KMS-11 (cell line): ENCODE measurements around the gene TOB2.
"Not testable (repeated sequence)": the region's sequence is repeated elsewhere in the genome, so short reads cannot be mapped to it uniquely, and the experiment has no call there.

ENCODE experiments used
- H2AFZ ChIP-seq: fragments of 200-600 bp; sonication (generic); 2 replicates; pipeline ENCODE4 v1.6.1; 2016; ENCODE audit warnings: antibody characterized with exemption, mixed run types, low read depth
- H3K27ac ChIP-seq: fragments of 200-600 bp; sonication (generic); 2 replicates; pipeline ENCODE4 v1.6.1; 2016; ENCODE audit warnings: mild to moderate bottlenecking, mixed run types
- H3K27me3 ChIP-seq: fragments of 200-600 bp; sonication (generic); 2 replicates; pipeline ENCODE4 v1.6.1; 2017; ENCODE audit warnings: mild to moderate bottlenecking, low read depth, mixed run types, moderate library complexity; ENCODE audit not compliant: insufficient read depth
- H3K36me3 ChIP-seq: fragments of 200-600 bp; sonication (generic); 2 replicates; pipeline ENCODE4 v1.6.1; 2017; ENCODE audit warnings: mild to moderate bottlenecking, mixed run types; ENCODE audit not compliant: insufficient read depth
- H3K4me1 ChIP-seq: fragments of 200-600 bp; sonication (generic); 2 replicates; pipeline ENCODE4 v1.6.1; 2016; ENCODE audit warnings: mild to moderate bottlenecking, low read depth, mixed run types; ENCODE audit not compliant: poor library complexity, severe bottlenecking
- H3K4me2 ChIP-seq: fragments of 200-600 bp; sonication (generic); 2 replicates; pipeline ENCODE4 v1.7.0; 2016; ENCODE audit warnings: mild to moderate bottlenecking, mixed run types
- H3K4me3 ChIP-seq: fragments of 200-600 bp; sonication (generic); IDR thresholded peaks from 2 replicates; pipeline ENCODE4 v1.6.1; 2017; ENCODE audit warnings: low read depth, low read length, mixed read lengths; ENCODE audit not compliant: insufficient read depth
- H3K79me2 ChIP-seq: fragments of 200-600 bp; sonication (generic); 2 replicates; pipeline ENCODE4 v1.6.1; 2016; ENCODE audit warnings: low read depth, mixed run types; ENCODE audit not compliant: insufficient read depth
- H3K9ac ChIP-seq: fragments of 200-600 bp; sonication (generic); 2 replicates; pipeline ENCODE4 v1.6.1; 2016; ENCODE audit warnings: mild to moderate bottlenecking, mixed run types
- H4K20me1 ChIP-seq: fragments of 200-600 bp; sonication (generic); 2 replicates; pipeline ENCODE4 v1.6.1; 2016; ENCODE audit warnings: mild to moderate bottlenecking, mixed run types; ENCODE audit not compliant: insufficient read depth
- TF ChIP-seq, protein P1 (sequence below): fragments of 200-600 bp; sonication (generic); conservative IDR thresholded peaks from 2 replicates; pipeline ENCODE4 v1.6.1; 2017; ENCODE audit warnings: low read depth, mild to moderate bottlenecking, antibody characterized with exemption, low read length, moderate library complexity, mixed read lengths

TOB2 gene

DNA sequence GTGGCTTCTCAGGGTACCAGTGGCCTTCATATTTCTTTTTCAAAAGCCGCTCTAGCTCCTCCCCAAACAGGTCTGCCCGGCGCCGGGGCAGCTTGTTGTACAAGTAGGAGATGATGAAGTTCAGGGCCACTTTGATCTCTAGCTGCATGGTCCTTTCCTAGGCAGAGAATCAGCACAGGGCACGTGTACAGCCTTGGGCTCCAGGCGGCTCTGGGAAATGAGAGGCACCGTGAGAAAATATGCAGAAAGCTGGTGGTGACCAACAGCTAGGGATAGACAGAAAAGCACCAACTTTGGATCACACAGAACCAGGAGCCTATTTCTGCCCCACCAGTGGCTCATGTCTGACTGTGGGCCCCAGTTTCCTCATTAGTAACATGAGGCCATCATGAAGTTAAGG, 9.4 kb downstream of the TOB2 start:
- no peak overlapping the region for H3K4me3 ChIP-seq
- no peak overlapping the region for H3K4me2 ChIP-seq
- TF ChIP-seq, protein P1, sequence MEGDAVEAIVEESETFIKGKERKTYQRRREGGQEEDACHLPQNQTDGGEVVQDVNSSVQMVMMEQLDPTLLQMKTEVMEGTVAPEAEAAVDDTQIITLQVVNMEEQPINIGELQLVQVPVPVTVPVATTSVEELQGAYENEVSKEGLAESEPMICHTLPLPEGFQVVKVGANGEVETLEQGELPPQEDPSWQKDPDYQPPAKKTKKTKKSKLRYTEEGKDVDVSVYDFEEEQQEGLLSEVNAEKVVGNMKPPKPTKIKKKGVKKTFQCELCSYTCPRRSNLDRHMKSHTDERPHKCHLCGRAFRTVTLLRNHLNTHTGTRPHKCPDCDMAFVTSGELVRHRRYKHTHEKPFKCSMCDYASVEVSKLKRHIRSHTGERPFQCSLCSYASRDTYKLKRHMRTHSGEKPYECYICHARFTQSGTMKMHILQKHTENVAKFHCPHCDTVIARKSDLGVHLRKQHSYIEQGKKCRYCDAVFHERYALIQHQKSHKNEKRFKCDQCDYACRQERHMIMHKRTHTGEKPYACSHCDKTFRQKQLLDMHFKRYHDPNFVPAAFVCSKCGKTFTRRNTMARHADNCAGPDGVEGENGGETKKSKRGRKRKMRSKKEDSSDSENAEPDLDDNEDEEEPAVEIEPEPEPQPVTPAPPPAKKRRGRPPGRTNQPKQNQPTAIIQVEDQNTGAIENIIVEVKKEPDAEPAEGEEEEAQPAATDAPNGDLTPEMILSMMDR: no peak
- no peak overlapping the region for H3K27ac ChIP-seq
- H3K36me3 ChIP-seq: no peaks in the 10 kb centered on the region; the same call in 1 of the 2 replicates
- H3K27me3 ChIP-seq: no peaks in the 10 kb centered on the region
- H2AFZ ChIP-seq: no peak overlapping the region
- H3K9ac ChIP-seq: no peak overlapping the region
- no peaks in the 10 kb centered on the region; the same call in 1 of the 2 replicates for H4K20me1 ChIP-seq
- H3K79me2 ChIP-seq: peaks cover 61% of the 10 kb centered on the region
- peaks cover 33% of the 10 kb centered on the region for H3K4me1 ChIP-seq

DNA sequence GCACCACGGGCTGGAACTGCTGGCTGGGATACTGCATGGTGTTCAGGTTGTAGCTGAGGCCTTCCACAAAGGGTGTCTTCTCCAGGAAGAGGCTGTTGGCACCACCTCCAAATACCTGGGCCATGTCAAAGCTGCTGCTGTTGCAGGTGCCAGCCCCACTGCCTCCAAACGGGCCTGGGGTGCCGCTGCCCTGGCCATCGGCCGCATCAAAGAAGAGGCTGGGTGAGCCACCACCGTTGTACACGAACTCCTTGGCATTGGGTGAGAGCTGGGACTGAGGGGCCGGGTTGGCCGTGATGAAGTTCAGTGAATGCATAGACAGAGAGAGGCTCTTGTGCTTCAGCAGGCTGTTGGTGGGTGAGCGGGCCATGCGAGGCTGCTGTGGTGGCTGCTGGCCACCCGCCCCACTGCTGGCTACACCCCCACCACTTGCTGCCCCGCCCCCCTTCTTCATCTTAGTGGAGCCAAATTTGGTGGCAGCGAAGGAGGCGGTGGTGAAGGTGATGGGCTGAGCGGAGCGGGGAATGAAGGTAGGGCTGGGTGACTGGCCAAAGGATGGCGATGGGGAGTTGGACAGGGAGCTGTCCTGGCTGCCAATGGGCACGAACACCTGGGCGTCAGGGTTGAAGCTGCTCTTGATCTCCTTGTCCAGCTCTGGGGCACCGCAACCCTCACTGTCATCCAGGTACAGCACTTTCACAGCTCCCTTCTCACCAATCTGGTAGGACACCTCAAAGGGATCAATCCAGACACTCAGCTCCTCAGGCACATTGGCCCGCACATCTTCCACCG, 10.1 kb downstream of the TOB2 start:
- no peak overlapping the region for H2AFZ ChIP-seq
- H3K4me2 ChIP-seq: no peak overlapping the region
- no peaks in the 10 kb centered on the region; the same call in 1 of the 2 replicates for H4K20me1 ChIP-seq
- H3K4me3 ChIP-seq: no peak overlapping the region
- H3K4me1 ChIP-seq: peaks cover 27% of the 10 kb centered on the region
- no peak overlapping the region for H3K9ac ChIP-seq
- no peak overlapping the region for H3K27ac ChIP-seq
- TF ChIP-seq, protein P1: no peak
- no peaks in the 10 kb centered on the region; the same call in 1 of the 2 replicates for H3K36me3 ChIP-seq
- peaks cover 54% of the 10 kb centered on the region for H3K79me2 ChIP-seq
- no peaks in the 10 kb centered on the region for H3K27me3 ChIP-seq

DNA sequence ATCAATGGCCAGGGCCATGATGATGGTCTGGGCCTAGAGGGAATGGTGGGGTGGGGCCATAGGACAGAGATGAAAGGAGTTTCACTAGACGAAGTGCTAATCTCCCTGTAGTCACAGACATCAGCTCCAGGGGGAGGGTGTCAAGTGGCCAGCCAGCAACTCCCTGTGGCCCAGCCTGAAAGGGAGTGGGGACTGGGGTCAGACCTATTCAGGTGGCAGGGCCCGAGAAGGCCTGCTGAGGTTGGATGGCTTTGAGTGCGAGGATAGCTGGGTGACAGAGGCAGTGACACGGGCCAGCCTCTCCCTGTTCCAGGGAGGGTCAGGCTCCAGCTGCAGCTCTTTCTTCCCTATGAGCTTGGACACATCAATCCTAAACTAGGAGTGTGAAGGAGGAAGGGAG, 11.0 kb downstream of the TOB2 start:
- no peak overlapping the region for H3K4me2 ChIP-seq
- TF ChIP-seq, protein P1: no peak
- no peaks in the 10 kb centered on the region for H3K27me3 ChIP-seq
- H4K20me1 ChIP-seq: no peaks in the 10 kb centered on the region; the same call in 1 of the 2 replicates
- no peak overlapping the region for H2AFZ ChIP-seq
- H3K79me2 ChIP-seq: peaks cover 44% of the 10 kb centered on the region
- no peaks in the 10 kb centered on the region; the same call in 1 of the 2 replicates for H3K36me3 ChIP-seq
- H3K4me3 ChIP-seq: no peak overlapping the region
- H3K4me1 ChIP-seq: peaks cover 19% of the 10 kb centered on the region
- no peak overlapping the region for H3K27ac ChIP-seq
- no peak overlapping the region for H3K9ac ChIP-seq

DNA sequence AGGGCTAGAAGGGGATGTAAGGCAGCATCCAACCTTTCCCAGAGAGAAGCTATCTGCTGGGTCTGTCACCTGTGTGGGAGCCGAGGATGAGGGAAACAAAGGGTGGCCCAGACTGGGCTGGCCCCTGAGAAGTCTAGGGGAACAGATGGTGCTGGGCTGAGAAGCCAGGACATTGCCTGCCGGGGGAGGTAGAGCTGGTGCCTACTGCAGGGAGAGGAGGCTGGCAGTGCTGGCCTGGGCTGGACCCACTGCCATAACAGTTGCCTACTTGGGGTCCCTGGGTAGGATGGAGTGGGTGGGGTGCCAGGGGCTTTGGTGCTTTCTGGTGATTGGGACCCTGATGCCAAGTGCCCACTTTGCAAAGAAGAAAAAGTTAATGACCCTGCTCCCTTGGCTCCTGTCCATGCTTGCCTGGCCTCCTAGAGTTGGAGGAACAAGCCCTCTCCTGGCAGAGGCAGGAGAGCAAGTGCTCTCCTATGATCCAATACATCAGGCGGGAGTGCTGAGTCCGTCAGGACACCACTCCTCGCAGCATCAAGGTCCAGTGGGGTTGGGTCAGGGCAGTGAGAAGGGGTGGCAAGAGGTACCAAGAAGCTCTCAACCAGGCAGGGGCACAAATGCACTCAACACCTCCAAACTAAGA, 12.1 kb downstream of the TOB2 start:
- not testable (repeated sequence) for H3K9ac ChIP-seq, H3K4me3 ChIP-seq, H4K20me1 ChIP-seq, H3K4me2 ChIP-seq, H3K27ac ChIP-seq, H3K27me3 ChIP-seq, H3K36me3 ChIP-seq, H2AFZ ChIP-seq
- Histone ChIP-seq H3K79me2 (peaks cover 34% of the 10 kb centered on the region; the same call in 1 of the 2 replicates), H3K4me1 (peaks cover 10% of the 10 kb centered on the region)

DNA sequence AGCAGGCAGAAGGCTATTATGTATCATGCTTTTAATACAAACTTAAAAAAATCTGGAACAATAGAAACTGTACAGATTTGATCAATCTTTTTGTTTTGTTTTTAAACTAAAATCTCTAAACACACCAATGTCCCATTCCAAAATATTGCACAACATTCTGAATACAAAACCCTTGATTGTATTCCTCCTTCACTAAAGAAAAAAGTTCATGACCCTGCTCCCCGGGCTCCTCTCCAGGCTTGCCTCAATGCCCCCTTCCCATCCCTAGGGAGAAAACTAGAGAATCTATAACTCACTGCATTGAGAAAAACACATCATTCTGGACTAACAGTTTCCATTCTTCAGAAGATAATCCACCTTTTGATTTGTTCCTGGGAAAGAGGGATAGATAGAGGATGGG, 13.1 kb downstream of the TOB2 start:
- not testable (repeated sequence) for H3K27ac ChIP-seq, H3K36me3 ChIP-seq, H4K20me1 ChIP-seq

More for the DNA sequence above, 13.1 kb downstream of the TOB2 start:
- not testable (repeated sequence) for H3K4me1 ChIP-seq, H3K27me3 ChIP-seq, H2AFZ ChIP-seq, H3K4me3 ChIP-seq, H3K4me2 ChIP-seq, H3K9ac ChIP-seq
- peaks cover 25% of the 10 kb centered on the region; the same call in 1 of the 2 replicates for H3K79me2 ChIP-seq
